Right renal cortex interstitium (tissue), 3 donors: ENCODE data around the gene OR2A5. TPM values are rescaled to one million over a fixed set of nuclear protein-coding genes. Genes with fewer than 3 reads are reported as not detected.
A peak's percentile ranks its signal among the peaks of the same experiment; 100 is the strongest.
"Not testable (repeated sequence)": the region's sequence is repeated elsewhere in the genome, so short reads cannot be mapped to it uniquely, and the experiment has no call there.

Experiments
- DNase-seq, 3 donors: peaks; one replicate each; pipeline ENCODE4 v3.0.0-alpha.2; 2013; ENCODE audit warnings: low read depth in 3 of 3, low spot score in 2 of 3
- polyA plus RNA-seq, 3 donors: library from polyadenylated mRNA; unstranded; fragments of 120-200 nt; gene quantifications; one replicate each; pipeline ENCODE4 v1.2.1, GENCODE V29; 2013; ENCODE audit not compliant: insufficient read length in 3 of 3

OR2A5 gene, protein sequence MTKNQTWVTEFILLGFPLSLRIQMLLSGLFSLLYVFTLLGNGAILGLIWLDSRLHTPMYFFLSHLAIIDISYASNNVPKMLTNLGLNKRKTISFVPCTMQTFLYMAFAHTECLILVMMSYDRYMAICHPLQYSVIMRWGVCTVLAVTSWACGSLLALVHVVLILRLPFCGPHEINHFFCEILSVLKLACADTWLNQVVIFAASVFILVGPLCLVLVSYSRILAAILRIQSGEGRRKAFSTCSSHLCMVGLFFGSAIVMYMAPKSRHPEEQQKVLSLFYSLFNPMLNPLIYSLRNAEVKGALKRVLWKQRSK
- under 1 TPM in 2 of 3 donors, not detected in 1; 0.04 to 0.08 TPM for polyA plus RNA-seq

GRCh38 chr7:144048648-144049047 is at the start of gene OR2A5:
Gene OR2A5, plus strand, starts transcription at chr7:144048948. Its CDS starts 1,454 bp downstream, at chr7:144050402.
- DNase-seq = no peak

DNA sequence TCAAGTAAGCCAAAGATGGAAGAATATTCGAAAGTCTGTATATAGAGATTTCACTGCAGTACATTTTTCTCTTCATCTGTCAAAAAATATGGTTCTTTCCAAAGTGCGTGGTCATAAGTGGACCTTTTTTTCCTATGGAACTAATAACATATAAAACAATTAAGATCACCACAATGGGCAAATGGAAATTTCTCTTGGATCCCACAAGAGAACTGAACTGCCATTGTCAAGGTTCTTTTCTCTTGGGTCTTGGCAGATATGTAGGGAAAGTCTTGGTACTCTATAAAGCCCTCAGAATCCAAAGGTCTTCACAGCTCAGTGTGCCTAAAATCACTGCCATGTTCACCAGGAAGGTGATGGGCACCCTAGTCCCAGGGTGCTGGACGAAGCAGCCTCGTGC is 48.7 kb upstream of the OR2A5 start, which contains the start of gene OR6B1:
Gene OR6B1, plus strand, starts transcription at position 301 of the 400 bp plus-strand sequence. CDS start 3,677 bp downstream, outside the sequence.
- no peak for DNase-seq

GRCh38 chr7:144001543-144001942 is 47.2 kb upstream of the OR2A5 start:
- no peak for DNase-seq

GRCh38 chr7:144004703-144005102 is 44.0 kb upstream of the OR2A5 start:
- no peak for DNase-seq

DNA sequence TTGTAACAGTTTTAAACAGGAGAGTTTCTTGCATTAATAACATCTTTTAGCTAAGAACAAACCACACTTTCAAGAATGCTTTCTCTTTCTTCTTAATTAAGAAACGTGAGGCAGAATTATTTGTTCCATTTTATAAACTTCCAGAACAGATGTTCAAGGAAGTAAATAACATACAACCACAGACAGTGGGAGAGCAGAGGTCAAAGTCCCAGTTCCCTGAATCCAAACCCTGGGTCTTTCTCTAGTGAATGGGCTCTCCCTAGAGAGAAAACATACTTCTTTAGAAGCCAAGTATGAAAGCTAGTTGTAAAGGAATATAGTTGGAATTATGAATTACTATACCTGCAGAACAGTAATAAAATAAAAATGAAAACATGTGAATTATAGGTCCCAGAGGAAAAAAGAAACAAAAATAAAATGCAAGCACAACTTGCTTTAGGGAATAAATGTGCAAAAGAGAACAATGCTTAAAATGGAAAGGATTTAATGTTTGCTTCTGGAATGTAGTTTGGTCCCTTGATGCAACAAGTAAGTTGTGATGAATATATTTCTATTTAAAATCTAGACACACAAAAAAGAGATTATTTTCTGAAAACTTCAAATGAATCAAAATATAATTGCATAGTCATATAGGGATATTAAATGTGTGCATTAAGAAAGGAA is 42.6 kb upstream of the OR2A5 start:
- no peak for DNase-seq

DNA sequence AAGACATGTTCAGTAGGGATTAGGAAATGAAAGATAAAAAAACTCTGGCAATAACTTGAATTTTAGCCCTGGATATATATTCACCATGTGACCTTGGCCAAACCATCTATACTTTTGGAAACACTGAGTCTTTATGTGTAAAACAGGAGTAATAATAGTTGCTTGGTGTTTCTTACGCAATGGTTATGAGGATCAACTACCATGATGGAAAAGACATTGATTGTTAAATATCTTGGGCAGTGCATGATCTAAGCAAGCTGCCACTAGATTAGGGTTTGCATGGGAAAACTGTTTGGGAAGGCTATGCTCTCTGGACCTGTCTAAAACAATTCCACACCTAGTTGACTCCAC is 42.1 kb upstream of the OR2A5 start:
- no peak for DNase-seq

DNA sequence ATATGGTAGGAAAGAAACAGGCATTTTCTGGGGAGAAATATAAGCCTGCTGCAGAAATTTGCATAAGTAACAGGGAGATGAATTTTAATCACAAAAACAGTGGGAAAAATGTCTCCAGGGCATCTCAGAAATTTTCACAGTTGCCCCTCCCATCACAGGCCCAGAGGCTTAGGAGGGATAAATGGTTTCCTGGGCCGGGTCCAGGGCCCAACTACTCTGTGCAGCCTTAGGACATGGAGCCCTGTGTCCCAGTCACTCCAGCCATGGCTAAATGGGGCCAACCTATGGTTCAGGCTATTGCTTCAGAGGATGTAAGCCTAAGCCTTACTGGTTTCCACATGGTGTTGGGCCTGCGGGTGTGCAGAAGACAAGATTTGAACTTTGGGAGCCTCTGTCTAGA is 39.4 kb upstream of the OR2A5 start:
- DNase-seq = no peak

DNA sequence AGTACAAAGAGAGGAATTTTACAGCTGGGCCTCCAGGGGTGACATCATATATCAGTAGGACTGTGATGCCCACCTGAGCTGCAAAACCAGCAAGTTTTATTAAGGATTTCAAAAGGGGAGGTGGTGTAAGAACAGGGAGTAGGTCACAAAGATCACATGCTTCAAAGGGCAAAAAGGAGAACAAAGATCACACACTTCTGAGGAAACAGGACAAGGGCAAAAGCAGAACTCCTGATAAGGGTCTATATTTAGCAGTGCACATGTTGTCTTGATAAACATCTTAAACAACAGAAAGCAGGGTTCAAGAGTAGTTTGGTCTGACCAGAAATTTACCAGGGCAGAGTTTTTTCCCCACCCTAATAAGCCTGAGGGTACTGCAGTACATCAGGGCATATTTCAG is 38.7 kb upstream of the OR2A5 start:
- DNase-seq = not testable (repeated sequence)

GRCh38 chr7:144010821-144011220 is 37.9 kb upstream of the OR2A5 start:
- DNase-seq = not testable (repeated sequence)

DNA sequence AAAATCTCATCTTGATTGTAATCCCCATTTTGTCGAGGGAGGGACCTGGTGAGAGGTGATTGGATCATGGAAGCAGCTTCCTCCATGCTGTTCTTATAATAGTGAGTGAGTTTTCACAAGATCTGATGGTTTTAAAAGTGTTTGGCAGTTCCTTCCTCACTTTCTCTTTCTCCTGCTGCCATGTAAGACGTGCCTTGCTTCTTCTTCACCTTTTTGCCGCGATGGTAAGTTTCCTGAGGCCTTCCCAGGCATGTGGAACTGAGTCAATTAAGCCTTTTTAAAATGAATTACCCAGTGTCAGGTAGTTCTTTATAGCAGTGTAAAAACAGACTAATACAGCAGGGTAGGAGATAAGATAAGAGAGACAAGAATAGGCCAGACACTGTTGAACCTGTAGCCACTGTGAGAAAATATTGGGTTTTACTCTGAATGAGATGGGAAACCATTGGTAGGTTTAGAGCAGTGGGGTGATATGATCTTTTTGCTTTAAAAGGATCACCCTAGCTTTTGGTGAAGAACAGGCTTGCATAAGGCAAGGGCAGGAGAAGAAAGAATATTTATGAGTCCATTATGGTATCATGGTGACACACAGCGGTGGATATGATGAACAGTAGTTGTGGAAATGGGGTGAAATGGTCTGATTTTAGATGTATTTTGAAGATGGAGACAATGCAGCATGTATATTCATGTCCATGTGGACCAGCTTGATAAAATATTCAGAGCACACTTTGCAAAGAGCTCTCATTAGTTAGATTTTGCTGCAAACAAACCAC is 37.1 kb upstream of the OR2A5 start:
- DNase-seq = no peak

- no peak for DNase-seq
Measured at GRCh38 chr7:144018065-144018464, 30.7 kb upstream of the OR2A5 start.

- no peak for DNase-seq
Measured at GRCh38 chr7:144019457-144019856, 29.3 kb upstream of the OR2A5 start.

- DNase-seq = no peak
Measured at GRCh38 chr7:144020340-144020739, 28.4 kb upstream of the OR2A5 start.

DNA sequence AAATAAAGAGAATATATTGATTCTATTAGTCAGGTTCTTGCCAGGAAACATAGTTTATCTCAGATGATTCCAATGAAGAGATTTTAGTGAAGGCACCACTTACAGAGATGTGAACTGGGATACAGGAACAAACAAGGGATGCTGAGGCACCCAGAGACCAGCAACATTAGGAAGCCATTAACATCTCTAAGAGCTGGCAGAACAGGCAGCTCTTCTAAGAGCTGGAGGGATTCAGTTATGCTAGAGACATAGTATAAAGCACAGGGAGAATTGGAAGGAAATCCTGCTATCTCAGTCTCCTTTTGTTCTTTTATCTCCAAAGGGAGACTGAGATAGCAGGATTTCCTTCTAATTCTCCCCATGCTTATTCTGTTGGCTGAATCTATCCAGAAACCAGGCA is 26.6 kb upstream of the OR2A5 start:
- no peak for DNase-seq

DNA sequence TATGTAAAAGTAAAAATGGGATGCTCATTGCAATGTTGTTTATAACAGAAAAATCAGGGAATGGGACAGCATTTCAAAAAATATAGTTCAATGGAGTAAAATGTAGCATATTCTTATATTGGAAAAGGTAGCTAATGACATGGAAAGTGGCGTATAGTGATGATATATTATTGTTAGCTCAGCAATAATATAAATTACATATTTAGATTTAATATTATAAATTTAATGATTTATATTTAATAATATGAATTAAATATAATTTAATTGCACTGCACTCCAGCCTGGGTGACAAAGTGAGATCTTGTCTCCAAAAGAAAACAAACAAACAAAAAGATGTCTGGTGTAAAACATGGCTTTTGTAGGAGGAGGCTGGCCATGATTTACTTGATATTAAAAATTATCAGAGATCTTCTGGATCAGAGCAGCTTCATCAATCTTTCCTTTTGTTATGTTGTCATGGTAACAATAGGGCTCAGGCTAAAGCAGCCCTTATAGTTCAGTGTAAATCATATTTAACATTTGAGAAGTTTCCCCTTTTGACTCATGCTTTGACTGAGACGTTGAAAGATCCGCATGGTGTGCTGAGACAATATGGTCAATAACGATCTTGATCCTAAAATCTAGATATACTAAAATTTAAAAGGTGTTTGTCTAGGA is 25.4 kb upstream of the OR2A5 start:
- no peak for DNase-seq

GRCh38 chr7:144024213-144024612 is 24.5 kb upstream of the OR2A5 start:
- no peak for DNase-seq

DNA sequence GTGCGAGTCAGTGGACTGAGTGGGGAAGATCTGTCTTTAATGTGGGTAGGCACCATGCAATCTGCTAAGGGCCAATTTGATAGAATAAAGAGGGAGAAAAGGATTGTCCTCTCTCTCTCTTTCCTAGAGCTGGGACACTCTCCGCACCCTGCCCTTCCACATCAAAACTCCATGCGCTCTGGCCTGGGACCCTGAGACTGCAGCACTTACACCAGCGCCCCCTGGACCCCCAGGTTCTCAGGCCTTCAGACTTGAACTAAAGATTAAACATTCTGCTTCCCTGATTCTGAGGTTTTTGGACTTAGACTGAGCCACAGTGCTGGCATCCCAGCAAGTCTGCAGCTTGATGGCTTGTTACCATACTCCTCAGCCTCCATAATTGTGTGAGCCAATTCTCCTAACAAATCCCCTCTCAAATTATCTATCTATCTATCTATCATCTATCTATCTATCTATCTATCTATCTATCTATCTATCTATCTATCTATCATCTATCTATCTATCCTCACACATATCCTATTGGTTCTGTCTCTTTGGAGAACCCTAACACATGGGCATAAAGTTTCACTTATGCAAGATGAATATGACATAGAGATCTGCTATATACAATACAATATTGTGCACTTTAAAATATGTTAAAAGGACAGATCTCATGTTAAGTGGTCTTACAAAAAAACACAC is 22.4 kb upstream of the OR2A5 start:
- DNase-seq = no peak

DNA sequence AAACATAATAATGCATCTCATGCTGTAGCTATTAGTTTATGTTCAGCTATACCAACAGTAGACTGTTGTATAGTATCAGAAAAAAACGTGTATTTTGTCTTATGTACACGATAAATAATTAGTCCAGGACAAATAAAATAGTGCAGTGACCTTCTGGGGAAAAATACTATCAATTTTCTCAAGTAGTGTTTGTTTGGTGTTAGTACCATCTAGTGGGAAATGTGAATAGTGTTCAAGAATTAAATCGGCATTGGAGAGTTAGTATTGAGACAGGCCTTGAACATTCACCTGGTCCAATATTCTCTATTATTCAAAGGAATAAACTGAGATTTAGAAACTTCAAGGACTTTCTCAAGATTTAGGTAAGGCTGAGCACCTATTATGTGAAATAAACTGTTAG is 21.7 kb upstream of the OR2A5 start:
- DNase-seq = peak in 1 of 3 donors; percentile 4

DNA sequence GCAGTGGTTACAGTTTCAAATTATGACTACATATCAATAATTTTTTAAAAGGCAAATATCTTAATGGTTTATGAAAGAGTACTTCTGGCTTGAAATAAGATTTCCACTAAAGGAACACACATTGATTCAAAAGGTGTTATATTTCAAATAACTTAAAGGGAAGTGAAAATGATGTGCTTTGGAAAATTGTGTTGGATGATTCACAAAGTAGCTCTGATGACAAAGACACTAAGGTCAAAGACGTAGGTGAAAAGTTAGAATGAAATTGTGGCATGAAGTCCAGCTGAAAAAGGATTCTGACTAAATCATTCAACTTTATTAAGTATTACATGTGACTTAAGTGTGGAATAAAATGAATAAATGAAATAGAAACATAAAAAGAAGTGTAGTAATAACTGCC is 20.8 kb upstream of the OR2A5 start:
- no peak for DNase-seq

GRCh38 chr7:144028547-144028946 is 20.2 kb upstream of the OR2A5 start:
- DNase-seq = no peak
